ENCODE measurements around the gene COL6A3.

COL6A3 gene

DNA sequence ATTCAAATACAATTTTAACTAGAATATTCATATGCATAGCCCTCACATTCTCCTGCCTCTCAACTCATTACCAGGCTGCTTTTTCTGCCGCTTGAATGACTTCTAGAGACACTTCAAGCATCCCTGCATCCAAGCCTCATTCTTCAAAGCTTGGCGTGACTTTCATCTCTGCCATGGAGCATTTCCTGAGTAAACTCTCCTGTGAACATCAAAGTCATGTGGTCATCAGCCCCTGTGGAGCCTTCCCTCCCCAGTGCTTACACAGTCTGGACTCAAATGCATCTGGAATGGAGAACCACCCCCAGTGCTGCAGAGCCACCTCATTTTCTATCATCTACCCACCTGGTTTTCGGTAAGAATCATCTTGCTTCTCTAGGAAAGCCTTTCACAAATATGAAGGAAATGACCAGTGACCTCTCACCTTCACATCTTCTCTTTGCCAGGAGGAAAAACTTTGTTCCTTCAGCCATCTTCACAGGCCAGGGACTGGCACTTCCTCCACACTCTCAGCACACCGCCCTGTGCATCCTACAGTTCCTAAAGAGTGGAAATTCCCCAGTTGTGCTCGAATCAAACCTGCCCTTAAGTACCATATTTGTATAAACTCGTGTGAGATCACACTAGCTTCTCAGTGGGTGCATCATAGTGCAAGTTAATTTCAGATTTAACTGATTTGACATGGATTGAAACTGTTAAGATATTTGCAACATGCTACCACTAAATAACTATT, 116.4 kb downstream of the COL6A3 start:
- Histone ChIP-seq H3K4me3 (ENCODE audit: low read depth in 1 of 2, low read length in 1 of 2) (no peak overlapping the region), H3K9me3 (no peaks in the 10 kb centered on the region), H3K27me3 (peaks cover 43% of the 10 kb centered on the region), H3K4me1 (ENCODE audit: control insufficient read depth in 1 of 2, insufficient read depth in 1 of 2, low read depth in 1 of 2, low read length in 1 of 2) (no peaks in the 10 kb centered on the region), H3K36me3 (no peaks in the 10 kb centered on the region), H3K27ac (no peak overlapping the region)
- TF ChIP-seq, protein P1, sequence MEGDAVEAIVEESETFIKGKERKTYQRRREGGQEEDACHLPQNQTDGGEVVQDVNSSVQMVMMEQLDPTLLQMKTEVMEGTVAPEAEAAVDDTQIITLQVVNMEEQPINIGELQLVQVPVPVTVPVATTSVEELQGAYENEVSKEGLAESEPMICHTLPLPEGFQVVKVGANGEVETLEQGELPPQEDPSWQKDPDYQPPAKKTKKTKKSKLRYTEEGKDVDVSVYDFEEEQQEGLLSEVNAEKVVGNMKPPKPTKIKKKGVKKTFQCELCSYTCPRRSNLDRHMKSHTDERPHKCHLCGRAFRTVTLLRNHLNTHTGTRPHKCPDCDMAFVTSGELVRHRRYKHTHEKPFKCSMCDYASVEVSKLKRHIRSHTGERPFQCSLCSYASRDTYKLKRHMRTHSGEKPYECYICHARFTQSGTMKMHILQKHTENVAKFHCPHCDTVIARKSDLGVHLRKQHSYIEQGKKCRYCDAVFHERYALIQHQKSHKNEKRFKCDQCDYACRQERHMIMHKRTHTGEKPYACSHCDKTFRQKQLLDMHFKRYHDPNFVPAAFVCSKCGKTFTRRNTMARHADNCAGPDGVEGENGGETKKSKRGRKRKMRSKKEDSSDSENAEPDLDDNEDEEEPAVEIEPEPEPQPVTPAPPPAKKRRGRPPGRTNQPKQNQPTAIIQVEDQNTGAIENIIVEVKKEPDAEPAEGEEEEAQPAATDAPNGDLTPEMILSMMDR (IDR thresholded peaks at IDR 0.05): no peak

DNA sequence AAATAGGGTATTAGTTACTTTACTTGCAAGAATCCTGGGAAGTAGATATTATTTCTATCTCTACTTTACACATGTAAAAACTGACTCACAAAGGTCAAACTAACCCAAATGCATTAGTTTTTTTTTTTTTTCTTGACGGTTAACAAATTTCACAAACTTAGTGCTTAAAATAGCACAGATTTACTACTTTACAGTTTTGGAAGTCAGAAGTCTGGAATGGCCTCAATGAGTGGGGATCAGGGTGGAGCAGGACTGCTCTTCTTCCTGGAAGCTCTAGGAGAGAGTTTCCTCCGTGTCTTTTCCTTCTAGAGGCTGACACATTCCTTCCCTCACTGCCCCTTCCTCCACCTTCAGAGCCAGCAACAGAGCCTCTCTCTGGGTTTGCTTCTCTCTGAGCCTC, 117.2 kb downstream of the COL6A3 start:
- no peak overlapping the region for H3K27ac ChIP-seq
- peaks cover 51% of the 10 kb centered on the region for H3K27me3 ChIP-seq
- TF ChIP-seq, protein P1 (IDR thresholded peaks at IDR 0.05): no peak
- no peaks in the 10 kb centered on the region for H3K36me3 ChIP-seq
- no peak overlapping the region for H3K4me3 ChIP-seq (ENCODE audit: low read depth in 1 of 2, low read length in 1 of 2)
- no peaks in the 10 kb centered on the region for H3K4me1 ChIP-seq (ENCODE audit: control insufficient read depth in 1 of 2, insufficient read depth in 1 of 2, low read depth in 1 of 2, low read length in 1 of 2)
- H3K9me3 ChIP-seq: no peaks in the 10 kb centered on the region

- no peaks in the 10 kb centered on the region for H3K4me1 ChIP-seq (ENCODE audit: control insufficient read depth in 1 of 2, insufficient read depth in 1 of 2, low read depth in 1 of 2, low read length in 1 of 2)
- H3K36me3 ChIP-seq: no peaks in the 10 kb centered on the region
- H3K27ac ChIP-seq: no peak overlapping the region
- peaks cover 59% of the 10 kb centered on the region for H3K27me3 ChIP-seq
- H3K4me3 ChIP-seq (ENCODE audit: low read depth in 1 of 2, low read length in 1 of 2): no peak overlapping the region
- TF ChIP-seq, protein P1 (IDR thresholded peaks at IDR 0.05): no peak
- H3K9me3 ChIP-seq: no peaks in the 10 kb centered on the region
Measured at GRCh38 chr2:237295889-237296480, 118.0 kb downstream of the COL6A3 start.

DNA sequence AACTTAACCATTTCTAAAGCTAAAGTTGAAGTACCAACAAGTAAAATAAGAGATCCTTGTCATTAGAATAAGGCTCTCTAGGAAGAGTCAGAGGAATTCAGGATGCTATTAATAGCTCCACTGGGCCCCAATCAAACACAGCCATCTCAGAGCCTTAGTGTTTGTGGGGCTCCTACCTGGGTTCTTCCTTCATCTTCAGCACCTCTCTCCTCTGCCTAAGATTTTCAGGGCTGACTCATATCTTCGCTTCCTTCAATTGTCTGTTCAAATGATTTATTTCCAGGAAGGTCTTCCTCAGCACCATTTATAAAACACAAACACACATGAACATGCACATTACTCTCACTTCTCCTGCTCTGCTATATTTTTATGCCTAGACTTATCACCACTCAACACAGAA, 119.5 kb downstream of the COL6A3 start:
- H3K27me3 ChIP-seq: peaks cover 69% of the 10 kb centered on the region
- TF ChIP-seq, protein P1 (IDR thresholded peaks at IDR 0.05): no peak
- H3K4me1 ChIP-seq (ENCODE audit: control insufficient read depth in 1 of 2, insufficient read depth in 1 of 2, low read depth in 1 of 2, low read length in 1 of 2): no peaks in the 10 kb centered on the region
- no peaks in the 10 kb centered on the region for H3K9me3 ChIP-seq
- H3K36me3 ChIP-seq: no peaks in the 10 kb centered on the region
- no peak overlapping the region for H3K27ac ChIP-seq
- H3K4me3 ChIP-seq (ENCODE audit: low read depth in 1 of 2, low read length in 1 of 2): no peak overlapping the region

GRCh38 chr2:237293978-237294377, 120.0 kb downstream of the COL6A3 start:
- Histone ChIP-seq H3K4me3 (ENCODE audit: low read depth in 1 of 2, low read length in 1 of 2) (no peak overlapping the region), H3K4me1 (ENCODE audit: control insufficient read depth in 1 of 2, insufficient read depth in 1 of 2, low read depth in 1 of 2, low read length in 1 of 2) (no peaks in the 10 kb centered on the region), H3K36me3 (no peaks in the 10 kb centered on the region), H3K9me3 (no peaks in the 10 kb centered on the region), H3K27me3 (peaks cover 74% of the 10 kb centered on the region), H3K27ac (no peak overlapping the region)
- TF ChIP-seq, protein P1 (IDR thresholded peaks at IDR 0.05): no peak

Measured in neutrophil (primary cell).